Memory B cell (primary cell): ENCODE data around the gene ST3GAL6.

Experiments
- ATAC-seq: fragments of 150-1000 bp; cut with Tn5 transposase; 2 replicates; pipeline ENCODE4 v1.10.0; 2021; ENCODE audit warnings: low read depth, mild to moderate bottlenecking, moderate library complexity
- DNase-seq, 2 donors: peaks; one replicate each; pipeline ENCODE4 v3.0.0; 2022; ENCODE audit warnings: low spot score in 2 of 2
- H3K27ac Mint-ChIP-seq: one replicate; pipeline ENCODE4 v1.8.0; 2022; ENCODE audit warnings: mild to moderate bottlenecking, moderate library complexity, mixed read lengths
- H3K27me3 Mint-ChIP-seq: one replicate; pipeline ENCODE4 v1.8.0; 2022; ENCODE audit warnings: mixed read lengths
- H3K36me3 Mint-ChIP-seq: one replicate; pipeline ENCODE4 v1.8.0; 2022; ENCODE audit warnings: mild to moderate bottlenecking, mixed read lengths
- H3K4me1 Mint-ChIP-seq: one replicate; pipeline ENCODE4 v1.8.0; 2022; ENCODE audit warnings: mixed read lengths
- H3K4me3 Mint-ChIP-seq: one replicate; pipeline ENCODE4 v1.8.0; 2022; ENCODE audit warnings: mild to moderate bottlenecking, moderate library complexity, mixed read lengths
- H3K9me3 Mint-ChIP-seq: one replicate; pipeline ENCODE4 v1.8.0; 2022; ENCODE audit warnings: mixed read lengths

The ST3GAL6 gene, protein sequence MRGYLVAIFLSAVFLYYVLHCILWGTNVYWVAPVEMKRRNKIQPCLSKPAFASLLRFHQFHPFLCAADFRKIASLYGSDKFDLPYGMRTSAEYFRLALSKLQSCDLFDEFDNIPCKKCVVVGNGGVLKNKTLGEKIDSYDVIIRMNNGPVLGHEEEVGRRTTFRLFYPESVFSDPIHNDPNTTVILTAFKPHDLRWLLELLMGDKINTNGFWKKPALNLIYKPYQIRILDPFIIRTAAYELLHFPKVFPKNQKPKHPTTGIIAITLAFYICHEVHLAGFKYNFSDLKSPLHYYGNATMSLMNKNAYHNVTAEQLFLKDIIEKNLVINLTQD

DNA sequence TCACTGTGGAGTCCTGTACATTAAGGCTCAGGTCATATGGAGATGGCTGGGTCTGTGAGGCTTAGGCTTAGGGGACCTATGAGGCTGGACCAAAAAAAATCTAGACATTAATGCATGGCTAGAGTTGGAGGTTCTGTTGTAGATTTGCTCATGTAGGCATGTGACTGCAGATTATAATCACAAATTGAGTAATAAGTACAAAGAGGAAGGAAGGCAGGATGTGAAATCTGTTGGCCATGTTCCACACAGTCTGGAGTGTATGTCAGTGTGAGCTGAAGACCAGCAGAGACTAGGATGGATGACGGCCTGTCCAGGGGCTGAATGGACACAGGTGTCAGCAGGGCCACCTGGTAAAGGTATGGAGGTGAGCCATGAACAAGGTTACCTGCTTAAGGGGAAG, at the start of gene ST3GAL6:
Gene ST3GAL6, plus strand, starts transcription at position 265 of the 400 bp plus-strand sequence. CDS start 5,101 bp downstream, outside the sequence.
- Mint-ChIP-seq H3K27ac (no peak within 1 kb of the TSS), H3K27me3 (peaks cover 10% of the 10 kb centered on the region), H3K4me3 (no peak within 1 kb of the TSS), H3K4me1 (peaks cover 2% of the 10 kb centered on the region), H3K9me3 (no peaks in the 10 kb centered on the region), H3K36me3 (no peaks in the 10 kb centered on the region)
- no peak for DNase-seq
- ATAC-seq = no peak

DNA sequence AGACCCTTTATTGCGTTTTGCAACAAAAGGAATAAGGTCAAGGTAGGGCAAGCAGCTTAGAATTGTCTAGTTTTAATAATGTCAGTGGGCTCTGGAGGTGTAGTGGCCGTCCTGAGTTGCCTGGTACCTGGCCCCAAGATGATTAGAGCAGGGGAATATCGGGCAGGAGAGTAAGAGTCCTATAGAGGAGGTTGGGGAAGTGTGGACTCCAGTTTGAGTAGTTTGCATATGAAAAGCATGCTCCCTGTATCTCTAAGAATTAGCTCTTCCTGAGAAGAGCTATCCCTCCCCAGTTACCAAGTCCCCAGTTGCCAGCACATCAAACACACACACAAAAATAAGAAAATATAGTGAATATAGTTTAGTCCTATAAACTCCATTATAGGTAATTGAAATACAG, 49.2 kb upstream of the ST3GAL6 start:
- ATAC-seq (no peak), DNase-seq (no peak)
- Mint-ChIP-seq H3K9me3 (no peaks in the 10 kb centered on the region), H3K4me3 (no peak overlapping the region), H3K4me1 (no peaks in the 10 kb centered on the region), H3K36me3 (no peaks in the 10 kb centered on the region), H3K27ac (no peak overlapping the region), H3K27me3 (peaks cover 3% of the 10 kb centered on the region)

DNA sequence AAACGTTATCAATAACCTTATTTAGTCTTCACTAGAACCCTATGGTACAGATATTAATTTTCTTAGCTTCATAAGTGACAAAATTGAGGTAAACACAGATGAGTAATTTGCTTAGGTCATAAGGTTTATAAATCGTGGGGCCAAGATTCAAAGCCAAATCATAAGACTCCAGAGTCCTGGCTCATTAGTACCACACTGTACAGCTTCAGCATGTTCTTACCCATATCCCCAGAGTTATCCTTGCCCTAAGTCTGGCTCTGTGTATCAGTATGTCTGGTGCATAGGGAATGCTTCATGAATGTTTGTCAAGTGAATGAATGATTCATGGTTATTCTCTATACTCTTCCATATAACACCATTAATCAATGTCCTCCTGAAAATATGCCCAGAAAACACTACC, 45.6 kb upstream of the ST3GAL6 start:
- no peaks in the 10 kb centered on the region for H3K9me3 Mint-ChIP-seq
- H3K36me3 Mint-ChIP-seq = no peaks in the 10 kb centered on the region
- H3K4me3 Mint-ChIP-seq = no peak overlapping the region
- peaks cover 5% of the 10 kb centered on the region for H3K27me3 Mint-ChIP-seq
- no peak for DNase-seq
- H3K4me1 Mint-ChIP-seq = no peaks in the 10 kb centered on the region
- H3K27ac Mint-ChIP-seq = no peak overlapping the region
- ATAC-seq = no peak

DNA sequence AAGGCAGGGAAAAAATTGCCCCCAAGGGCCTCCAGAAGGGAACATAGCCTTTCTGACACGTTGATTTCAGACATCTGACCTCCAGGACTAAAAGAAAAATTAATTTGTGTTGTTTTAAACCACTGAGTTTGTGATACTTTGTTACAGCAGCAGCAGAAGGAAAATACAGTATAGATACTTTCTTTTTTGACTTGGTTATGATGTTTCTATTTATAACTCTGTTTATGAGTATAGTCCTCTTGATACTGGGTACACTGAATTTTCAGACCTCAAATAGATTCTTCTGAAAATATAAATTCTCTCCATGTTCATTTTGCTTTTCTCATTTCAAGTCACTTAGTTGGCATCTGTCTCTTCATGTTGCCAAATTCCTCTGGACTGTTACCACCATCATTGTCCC, 44.4 kb upstream of the ST3GAL6 start:
- Mint-ChIP-seq H3K4me3 (no peak overlapping the region), H3K36me3 (no peaks in the 10 kb centered on the region), H3K4me1 (no peaks in the 10 kb centered on the region), H3K9me3 (no peaks in the 10 kb centered on the region), H3K27ac (no peak overlapping the region), H3K27me3 (peaks cover 3% of the 10 kb centered on the region)
- no peak for DNase-seq
- ATAC-seq = no peak

DNA sequence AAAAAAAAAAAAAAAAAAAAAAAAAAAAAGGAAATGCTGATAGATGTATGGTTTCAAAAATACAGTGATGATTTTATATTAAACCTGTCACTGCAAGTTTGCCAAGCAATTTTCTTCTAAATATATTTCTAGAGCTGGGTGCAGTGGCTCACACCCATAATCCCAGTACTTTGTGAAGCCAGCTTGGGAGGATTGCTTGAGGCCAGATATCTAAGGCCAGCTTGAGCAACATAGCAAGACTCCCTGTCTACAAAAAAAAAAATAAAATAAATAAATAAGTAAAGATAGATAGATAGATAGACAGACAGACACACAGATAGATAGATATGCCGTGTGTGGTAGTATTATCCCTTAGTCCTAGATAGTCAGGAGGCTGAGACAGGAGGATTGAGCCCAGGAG, 41.4 kb upstream of the ST3GAL6 start:
- H3K27me3 Mint-ChIP-seq = peaks cover 3% of the 10 kb centered on the region
- no peaks in the 10 kb centered on the region for H3K36me3 Mint-ChIP-seq
- no peaks in the 10 kb centered on the region for H3K4me1 Mint-ChIP-seq
- ATAC-seq = no peak
- no peak overlapping the region for H3K4me3 Mint-ChIP-seq
- no peaks in the 10 kb centered on the region for H3K9me3 Mint-ChIP-seq
- no peak overlapping the region for H3K27ac Mint-ChIP-seq
- no peak for DNase-seq

DNA sequence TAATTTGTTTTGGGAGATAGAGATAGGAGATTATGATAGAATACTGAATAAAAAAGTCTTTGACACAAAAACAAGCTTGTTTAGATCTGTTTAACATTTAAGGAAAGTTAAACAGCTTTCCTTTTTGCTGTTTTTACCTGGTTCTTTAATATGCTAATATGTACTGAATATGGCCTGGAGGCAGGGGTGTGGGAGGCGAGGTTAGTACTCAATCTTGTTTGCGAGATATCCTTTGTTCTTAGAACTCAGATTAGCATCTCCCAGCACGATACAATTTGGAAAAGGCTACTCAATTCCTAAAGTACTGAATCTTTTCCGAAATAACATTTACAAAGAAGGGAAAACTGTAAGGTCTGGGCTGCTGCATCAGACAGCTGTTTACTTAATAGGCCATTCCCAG, 40.8 kb upstream of the ST3GAL6 start:
- DNase-seq = no peak
- Mint-ChIP-seq H3K27me3 (peaks cover 3% of the 10 kb centered on the region), H3K9me3 (no peaks in the 10 kb centered on the region), H3K36me3 (no peaks in the 10 kb centered on the region), H3K4me1 (no peaks in the 10 kb centered on the region), H3K4me3 (no peak overlapping the region), H3K27ac (no peak overlapping the region)
- no peak for ATAC-seq

DNA sequence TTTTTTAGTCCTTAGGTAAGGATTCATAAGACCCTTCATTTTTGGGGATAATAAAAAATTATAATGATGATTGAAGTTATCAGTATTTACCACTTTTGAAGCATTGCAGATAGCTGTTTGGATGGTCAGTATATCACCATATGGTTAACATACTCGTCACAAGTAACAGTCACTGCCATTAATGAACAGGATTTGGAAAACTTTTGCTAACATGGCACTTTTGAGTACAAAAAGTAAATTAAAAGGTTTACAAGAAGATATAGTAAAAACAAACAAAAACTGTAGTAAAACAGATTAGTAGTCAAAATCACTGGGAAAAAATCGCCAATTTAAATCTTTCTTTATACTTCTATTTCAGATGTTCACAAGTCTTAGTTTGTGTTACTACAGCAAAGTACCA, 37.8 kb upstream of the ST3GAL6 start:
- no peak overlapping the region for H3K4me3 Mint-ChIP-seq
- DNase-seq (no peak), ATAC-seq (no peak)
- no peak overlapping the region for H3K27ac Mint-ChIP-seq
- no peaks in the 10 kb centered on the region for H3K9me3 Mint-ChIP-seq
- peaks cover 8% of the 10 kb centered on the region for H3K27me3 Mint-ChIP-seq
- no peaks in the 10 kb centered on the region for H3K4me1 Mint-ChIP-seq
- no peaks in the 10 kb centered on the region for H3K36me3 Mint-ChIP-seq

DNA sequence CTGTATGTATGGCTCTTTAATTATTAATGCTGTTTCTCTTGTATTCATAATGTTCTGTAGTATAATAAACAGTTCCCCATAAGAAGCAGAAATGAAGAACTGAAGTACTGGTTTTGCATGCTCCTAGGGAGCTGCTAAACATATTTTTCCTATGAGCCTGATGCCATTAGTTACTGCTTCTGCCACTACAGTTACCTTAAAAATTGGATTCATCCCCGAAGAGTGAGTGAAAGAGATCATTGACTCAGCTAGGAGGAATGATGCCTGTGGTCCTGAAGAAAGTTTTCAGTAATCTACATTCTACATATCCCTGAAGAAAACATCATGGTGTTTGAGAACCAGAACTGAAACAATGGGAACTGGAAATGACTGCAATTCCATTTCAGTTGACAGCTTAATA, 37.1 kb upstream of the ST3GAL6 start:
- Mint-ChIP-seq H3K9me3 (no peaks in the 10 kb centered on the region), H3K36me3 (no peaks in the 10 kb centered on the region), H3K27me3 (peaks cover 12% of the 10 kb centered on the region), H3K4me1 (no peaks in the 10 kb centered on the region), H3K27ac (no peak overlapping the region), H3K4me3 (no peak overlapping the region)
- ATAC-seq = no peak
- no peak for DNase-seq

DNA sequence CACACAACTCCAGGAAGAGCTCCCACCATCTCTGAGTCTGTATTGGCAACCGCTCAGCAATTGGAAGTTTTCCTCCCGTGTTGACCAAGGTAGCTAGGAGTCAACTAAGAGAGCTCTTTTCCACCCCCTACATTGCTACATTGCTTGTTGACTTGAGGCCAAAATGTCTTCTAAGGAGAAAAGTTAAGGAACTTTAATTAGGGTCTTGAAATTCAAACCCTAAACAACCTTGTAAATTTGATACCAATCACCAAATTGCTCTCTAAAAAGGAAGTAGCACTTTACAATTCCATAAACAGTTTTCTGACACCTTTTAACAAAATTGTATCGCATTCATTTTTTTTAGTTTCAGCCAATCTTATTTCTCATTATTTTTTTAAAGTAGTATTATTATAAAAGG, 35.5 kb upstream of the ST3GAL6 start:
- no peaks in the 10 kb centered on the region for H3K9me3 Mint-ChIP-seq
- no peaks in the 10 kb centered on the region for H3K36me3 Mint-ChIP-seq
- no peaks in the 10 kb centered on the region for H3K4me1 Mint-ChIP-seq
- no peak for DNase-seq
- H3K27me3 Mint-ChIP-seq = peaks cover 12% of the 10 kb centered on the region
- H3K4me3 Mint-ChIP-seq = no peak overlapping the region
- no peak overlapping the region for H3K27ac Mint-ChIP-seq
- ATAC-seq = no peak

DNA sequence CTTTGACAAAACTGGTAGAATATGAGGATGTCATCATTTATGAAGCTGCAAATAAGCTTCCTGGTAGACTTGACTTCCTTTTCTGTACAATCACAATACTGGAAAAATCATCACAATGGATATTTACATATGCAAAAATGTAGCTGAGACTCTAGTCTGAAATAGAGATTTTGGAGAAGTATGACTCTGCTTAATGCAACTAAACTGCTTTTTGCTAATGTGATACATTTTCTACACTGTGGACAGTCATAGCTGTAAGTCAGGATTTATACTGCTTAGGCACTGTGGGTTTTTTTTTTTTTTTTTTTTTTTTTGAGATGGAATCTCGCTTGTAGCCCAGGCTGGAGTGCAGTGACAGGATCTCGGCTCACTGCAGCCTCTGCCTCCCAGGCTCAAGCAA, 34.5 kb upstream of the ST3GAL6 start:
- Mint-ChIP-seq H3K4me3 (no peak overlapping the region), H3K36me3 (no peaks in the 10 kb centered on the region), H3K27ac (no peak overlapping the region), H3K4me1 (peaks cover 6% of the 10 kb centered on the region), H3K27me3 (peaks cover 12% of the 10 kb centered on the region), H3K9me3 (no peaks in the 10 kb centered on the region)
- no peak for ATAC-seq
- DNase-seq = no peak

DNA sequence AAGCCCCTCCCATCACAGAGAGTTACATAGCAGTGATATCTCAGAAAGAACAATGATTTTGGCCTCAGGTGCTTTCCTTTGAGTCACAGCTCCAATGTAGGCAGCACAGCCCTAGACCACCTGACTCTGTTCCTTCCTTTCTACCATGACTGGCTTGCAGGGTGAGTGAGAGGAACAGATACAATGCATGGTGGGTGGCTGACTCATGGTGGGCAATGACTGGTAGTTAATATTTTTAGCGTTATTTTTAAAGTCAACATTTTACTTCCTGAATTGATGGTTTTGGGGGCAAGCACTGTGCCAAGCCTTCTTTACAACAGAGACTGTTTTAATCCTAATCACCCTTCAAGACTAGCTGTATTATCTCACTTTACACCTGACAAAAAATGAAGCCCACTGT, 32.8 kb upstream of the ST3GAL6 start:
- Mint-ChIP-seq H3K4me1 (peaks cover 10% of the 10 kb centered on the region), H3K9me3 (no peaks in the 10 kb centered on the region), H3K27ac (no peak overlapping the region), H3K27me3 (peaks cover 17% of the 10 kb centered on the region), H3K36me3 (no peaks in the 10 kb centered on the region), H3K4me3 (no peak overlapping the region)
- DNase-seq = no peak
- no peak for ATAC-seq

DNA sequence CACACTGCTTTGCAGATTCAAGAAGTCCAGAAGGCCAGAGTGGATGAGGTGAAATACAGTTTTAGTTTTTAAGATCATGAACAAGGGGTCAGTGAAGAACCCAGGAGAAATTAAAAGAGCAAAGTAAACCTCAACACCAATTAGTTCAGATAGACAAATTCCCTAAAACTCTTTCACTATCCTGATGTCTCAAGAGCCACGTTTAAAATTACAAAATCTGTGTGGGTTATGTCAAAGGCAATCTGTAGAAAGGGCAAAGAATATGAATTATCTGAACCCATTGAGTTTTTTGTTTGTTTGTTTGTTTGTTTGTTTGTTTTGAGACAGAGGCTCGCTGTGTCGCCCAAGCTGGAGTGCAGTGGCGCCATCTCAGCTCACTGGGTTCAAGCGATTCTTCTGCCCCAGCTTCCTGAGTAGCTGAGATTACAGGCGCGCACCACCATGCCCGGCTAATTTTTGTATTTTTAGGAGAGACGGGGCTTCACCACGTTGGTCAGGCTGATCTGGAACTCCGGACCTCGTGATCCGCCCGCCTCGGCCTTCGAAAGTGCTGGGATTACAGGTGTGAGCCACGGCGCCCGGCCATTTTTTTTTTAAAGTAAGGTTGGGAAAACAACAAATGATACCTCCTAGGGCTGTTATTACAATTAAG, 32.1 kb upstream of the ST3GAL6 start:
- Mint-ChIP-seq H3K4me1 (peaks cover 10% of the 10 kb centered on the region), H3K36me3 (no peaks in the 10 kb centered on the region), H3K4me3 (no peak overlapping the region), H3K9me3 (no peaks in the 10 kb centered on the region), H3K27ac (no peak overlapping the region), H3K27me3 (peaks cover 17% of the 10 kb centered on the region)
- ATAC-seq (no peak), DNase-seq (no peak)

DNA sequence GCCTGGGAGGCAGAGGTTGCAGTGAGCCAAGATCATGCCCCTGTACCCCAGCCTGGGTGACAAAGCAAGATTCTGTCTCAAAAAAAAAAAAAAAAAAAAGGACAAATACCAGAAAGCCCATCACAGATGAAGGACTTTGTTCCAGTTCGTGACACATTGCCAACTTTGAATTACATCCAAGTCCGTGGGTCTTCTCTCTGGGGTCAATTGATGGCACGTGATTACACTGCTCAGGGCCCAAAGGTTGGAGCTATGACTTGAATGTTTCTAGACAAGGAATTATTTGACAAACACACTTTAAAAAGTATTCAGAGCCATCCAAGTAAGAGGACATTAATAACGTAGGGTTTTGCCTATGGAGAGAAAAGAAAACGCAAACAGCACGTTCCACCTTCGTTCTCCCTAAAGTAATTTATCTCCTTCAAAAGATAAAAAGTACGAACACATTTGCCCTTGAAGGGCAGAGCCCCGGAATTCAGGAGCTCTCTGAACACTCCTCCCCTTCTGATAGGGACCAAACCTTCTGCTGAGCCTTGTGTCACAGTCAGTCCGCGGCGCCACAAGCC, 31.3 kb upstream of the ST3GAL6 start:
- Mint-ChIP-seq H3K27me3 (peaks cover 24% of the 10 kb centered on the region), H3K9me3 (no peaks in the 10 kb centered on the region), H3K27ac (no peak overlapping the region), H3K4me3 (peak overlapping the region; percentile 3), H3K36me3 (no peaks in the 10 kb centered on the region), H3K4me1 (peaks cover 10% of the 10 kb centered on the region)
- ATAC-seq (no peak), DNase-seq (no peak)

DNA sequence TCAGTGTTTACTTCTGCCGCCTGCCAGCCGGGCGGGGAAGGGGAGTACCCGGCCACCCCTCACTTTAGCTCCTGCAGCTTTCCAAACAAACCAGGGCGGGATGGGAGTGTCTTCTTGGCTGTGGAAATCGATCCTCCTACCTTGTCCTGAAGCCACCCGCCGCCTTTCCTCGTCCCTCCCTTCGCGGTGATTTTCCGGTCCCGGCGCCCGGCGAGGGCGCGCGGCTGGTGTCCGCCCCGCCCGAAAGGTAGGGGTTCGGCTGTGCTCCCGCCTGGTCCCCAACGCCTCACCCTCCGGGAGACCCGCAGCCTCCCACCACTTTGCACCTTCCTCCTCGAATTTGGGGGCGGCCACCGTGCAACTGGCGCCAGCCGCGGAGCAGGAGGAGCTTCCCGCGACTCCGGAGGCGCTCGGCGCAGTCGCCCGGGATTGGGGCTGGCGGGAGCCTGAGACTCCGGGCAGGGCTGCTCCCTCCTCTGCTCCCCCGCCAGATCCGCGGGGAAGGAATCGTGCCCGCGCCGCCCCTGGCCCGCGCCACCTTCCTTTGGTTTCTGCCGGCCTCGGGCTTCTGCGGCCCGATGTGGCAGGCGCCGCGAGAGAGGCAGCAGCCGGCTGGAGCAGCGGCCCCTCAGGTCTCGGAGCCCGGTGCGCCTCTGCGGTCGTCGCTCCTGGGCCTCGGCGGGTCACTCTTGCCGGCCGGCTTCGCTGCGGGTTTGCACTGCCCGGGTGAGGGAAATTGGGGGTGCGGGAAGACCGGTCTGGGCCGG, 30.7 kb upstream of the ST3GAL6 start:
- H3K36me3 Mint-ChIP-seq = no peaks in the 10 kb centered on the region
- ATAC-seq (no peak), DNase-seq (peak in 1 of 2 donors; percentile 12)
- H3K9me3 Mint-ChIP-seq = no peaks in the 10 kb centered on the region
- peaks cover 25% of the 10 kb centered on the region for H3K27me3 Mint-ChIP-seq
- peak overlapping the region; percentile 33 for H3K4me3 Mint-ChIP-seq
- peaks cover 10% of the 10 kb centered on the region for H3K4me1 Mint-ChIP-seq
- H3K27ac Mint-ChIP-seq = no peak overlapping the region
